RWPE2 (cell line): ENCODE results near the gene HTT.

Source experiments
- ATAC-seq: fragments of 200-7000 bp; cut with Tn5 transposase; 3 replicates; pipeline ENCODE4 v1.9.1; 2021; ENCODE audit warnings: low read depth
- DNase-seq: peaks from one replicate; pipeline ENCODE4 v3.0.0-alpha.2; 2020; ENCODE audit warnings: low spot score
- H3K27ac ChIP-seq: fragments of 450-650 bp; 2 replicates; pipeline ENCODE4 v1.5.1; 2017; ENCODE audit warnings: mild to moderate bottlenecking; ENCODE audit not compliant: poor library complexity, severe bottlenecking
- H3K27me3 ChIP-seq: fragments of 250-450 bp; sonication (Bioruptor Pico); 2 replicates; pipeline ENCODE4 v1.5.1; 2021; ENCODE audit warnings: mild to moderate bottlenecking, moderate library complexity; ENCODE audit not compliant: insufficient read depth, poor library complexity, severe bottlenecking
- H3K36me3 ChIP-seq: fragments of 250-450 bp; sonication (Bioruptor Pico); 2 replicates; pipeline ENCODE4 v1.5.1; 2020; ENCODE audit warnings: low read depth, mild to moderate bottlenecking, moderate library complexity
- H3K4me1 ChIP-seq: fragments of 250-450 bp; sonication (Bioruptor Pico); 2 replicates; pipeline ENCODE4 v1.5.1; 2021; ENCODE audit warnings: mild to moderate bottlenecking, moderate library complexity; ENCODE audit not compliant: insufficient read depth, poor library complexity, severe bottlenecking
- H3K4me3 ChIP-seq: fragments of 250-450 bp; sonication (Bioruptor Pico); 2 replicates; pipeline ENCODE4 v1.5.1; 2021; ENCODE audit warnings: mild to moderate bottlenecking, moderate library complexity; ENCODE audit not compliant: severe bottlenecking
- H3K9me3 ChIP-seq: fragments of 250-450 bp; sonication (Bioruptor Pico); 2 replicates; pipeline ENCODE4 v1.5.1; 2021; ENCODE audit warnings: mild to moderate bottlenecking, moderate library complexity; ENCODE audit not compliant: severe bottlenecking
- CTCF ChIP-seq: fragments of 450-650 bp; IDR thresholded peaks from one replicate; pipeline ENCODE4 v1.5.1; 2017; ENCODE audit warnings: mild to moderate bottlenecking, moderate library complexity; ENCODE audit not compliant: poor library complexity, severe bottlenecking

Gene HTT

GRCh38 chr4:3248811-3249661, 174.6 kb downstream of the HTT start, which contains the start of gene MSANTD1:
MSANTD1 (plus strand) TSS chr4:3249159; CDS start chr4:3249223, 64 bp downstream.
- Histone ChIP-seq H3K4me1 (no peaks in the 10 kb centered on the region), H3K36me3 (no peaks in the 10 kb centered on the region), H3K27ac (no peak within 1 kb of the TSS), H3K4me3 (no peak within 1 kb of the TSS), H3K9me3 (no peaks in the 10 kb centered on the region), H3K27me3 (no peaks in the 10 kb centered on the region)
- DNase-seq (peak; percentile 59), ATAC-seq (no peak)
- TF ChIP-seq CTCF = no peak

GRCh38 chr4:3249711-3250437, 175.4 kb downstream of the HTT start:
- Histone ChIP-seq H3K27me3 (no peaks in the 10 kb centered on the region), H3K9me3 (no peaks in the 10 kb centered on the region), H3K27ac (no peak overlapping the region), H3K36me3 (no peaks in the 10 kb centered on the region), H3K4me3 (no peak overlapping the region), H3K4me1 (no peaks in the 10 kb centered on the region)
- peak; percentile 59 for DNase-seq
- ATAC-seq = no peak
- no peak for TF ChIP-seq CTCF

GRCh38 chr4:3250438-3250955, 176.0 kb downstream of the HTT start:
- no peaks in the 10 kb centered on the region for H3K27me3 ChIP-seq
- H3K4me3 ChIP-seq = no peak overlapping the region
- no peaks in the 10 kb centered on the region for H3K4me1 ChIP-seq
- H3K9me3 ChIP-seq = no peaks in the 10 kb centered on the region
- peak; percentile 34 for DNase-seq
- H3K27ac ChIP-seq = no peak overlapping the region
- H3K36me3 ChIP-seq = no peaks in the 10 kb centered on the region
- ATAC-seq = peak; percentile 17; the same call in 1 of the 3 replicates
- no peak for TF ChIP-seq CTCF

GRCh38 chr4:3250956-3251690, 176.6 kb downstream of the HTT start:
- no peaks in the 10 kb centered on the region for H3K36me3 ChIP-seq
- DNase-seq (peak; percentile 56), ATAC-seq (no peak)
- no peaks in the 10 kb centered on the region for H3K9me3 ChIP-seq
- H3K4me1 ChIP-seq = no peaks in the 10 kb centered on the region
- no peaks in the 10 kb centered on the region for H3K27me3 ChIP-seq
- no peak overlapping the region for H3K27ac ChIP-seq
- no peak overlapping the region for H3K4me3 ChIP-seq
- no peak for TF ChIP-seq CTCF
